A172 (cell line): ENCODE measurements around the gene ACTMAP. TPM values are rescaled to one million over a fixed set of nuclear protein-coding genes. Genes with fewer than 3 reads are reported as not detected.
"Not testable (repeated sequence)": the region's sequence is repeated elsewhere in the genome, so short reads cannot be mapped to it uniquely, and the experiment has no call there.

Source experiments
- DNase-seq: peaks from one replicate; pipeline ENCODE4 v3.0.0-alpha.2; 2015; ENCODE audit warnings: low spot score
- total RNA-seq: library from RNA; depleted of rRNA; stranded (reverse); fragments of >200 nt; shearing (Covaris generic); gene quantifications from 2 replicates; pipeline ENCODE4 v1.2.3, GENCODE V29; 2014; rRNA removed

The ACTMAP gene, protein sequence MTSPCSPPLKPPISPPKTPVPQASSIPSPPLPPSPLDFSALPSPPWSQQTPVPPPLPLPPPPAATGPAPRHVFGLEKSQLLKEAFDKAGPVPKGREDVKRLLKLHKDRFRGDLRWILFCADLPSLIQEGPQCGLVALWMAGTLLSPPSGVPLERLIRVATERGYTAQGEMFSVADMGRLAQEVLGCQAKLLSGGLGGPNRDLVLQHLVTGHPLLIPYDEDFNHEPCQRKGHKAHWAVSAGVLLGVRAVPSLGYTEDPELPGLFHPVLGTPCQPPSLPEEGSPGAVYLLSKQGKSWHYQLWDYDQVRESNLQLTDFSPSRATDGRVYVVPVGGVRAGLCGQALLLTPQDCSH
- 0.62 and 1.7 TPM in 2 replicates for total RNA-seq

DNA sequence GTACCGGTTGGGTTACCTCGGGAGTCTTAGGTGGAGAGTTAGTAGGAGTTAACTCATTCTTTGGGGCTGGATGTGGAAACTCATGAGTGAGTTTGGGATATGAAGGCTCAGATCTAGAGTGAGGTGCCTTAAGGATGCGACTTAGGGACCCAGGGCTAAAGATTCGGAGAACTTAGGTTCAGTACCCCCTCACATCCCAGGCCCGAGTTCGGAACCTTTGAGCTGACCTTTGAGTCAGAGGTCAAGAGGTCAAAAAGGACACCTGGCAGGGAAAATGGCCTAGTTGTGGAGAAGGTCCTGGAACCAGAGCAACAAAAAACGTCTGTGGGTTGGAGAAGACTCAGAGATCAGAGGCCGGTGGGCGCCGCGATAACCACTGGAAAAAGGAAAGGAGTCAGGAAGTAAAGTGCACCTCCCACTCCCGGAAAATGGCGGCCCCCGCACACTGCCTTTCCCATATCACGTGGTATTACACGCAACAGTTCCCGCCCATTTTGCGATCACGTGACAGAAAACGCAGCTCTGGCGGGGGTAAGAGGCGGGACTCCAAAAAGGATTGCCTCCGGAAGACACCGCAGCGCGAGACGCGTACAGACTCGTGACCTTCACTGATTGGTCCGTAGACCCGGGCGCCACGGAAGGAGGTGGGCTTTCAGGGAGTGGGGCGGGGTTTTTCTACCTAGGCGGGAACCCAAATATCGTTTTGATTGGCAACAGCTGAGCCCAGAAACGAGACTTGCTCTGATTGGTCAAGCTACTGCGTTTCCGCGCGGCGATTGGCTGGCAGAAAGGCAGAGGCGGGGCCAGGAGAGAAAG, at the start of gene ACTMAP:
ACTMAP (minus strand) TSS at position 420 of the 816 bp plus-strand sequence. CDS start 674 bp downstream, outside the sequence.
- DNase-seq: peak; percentile 100

DNA sequence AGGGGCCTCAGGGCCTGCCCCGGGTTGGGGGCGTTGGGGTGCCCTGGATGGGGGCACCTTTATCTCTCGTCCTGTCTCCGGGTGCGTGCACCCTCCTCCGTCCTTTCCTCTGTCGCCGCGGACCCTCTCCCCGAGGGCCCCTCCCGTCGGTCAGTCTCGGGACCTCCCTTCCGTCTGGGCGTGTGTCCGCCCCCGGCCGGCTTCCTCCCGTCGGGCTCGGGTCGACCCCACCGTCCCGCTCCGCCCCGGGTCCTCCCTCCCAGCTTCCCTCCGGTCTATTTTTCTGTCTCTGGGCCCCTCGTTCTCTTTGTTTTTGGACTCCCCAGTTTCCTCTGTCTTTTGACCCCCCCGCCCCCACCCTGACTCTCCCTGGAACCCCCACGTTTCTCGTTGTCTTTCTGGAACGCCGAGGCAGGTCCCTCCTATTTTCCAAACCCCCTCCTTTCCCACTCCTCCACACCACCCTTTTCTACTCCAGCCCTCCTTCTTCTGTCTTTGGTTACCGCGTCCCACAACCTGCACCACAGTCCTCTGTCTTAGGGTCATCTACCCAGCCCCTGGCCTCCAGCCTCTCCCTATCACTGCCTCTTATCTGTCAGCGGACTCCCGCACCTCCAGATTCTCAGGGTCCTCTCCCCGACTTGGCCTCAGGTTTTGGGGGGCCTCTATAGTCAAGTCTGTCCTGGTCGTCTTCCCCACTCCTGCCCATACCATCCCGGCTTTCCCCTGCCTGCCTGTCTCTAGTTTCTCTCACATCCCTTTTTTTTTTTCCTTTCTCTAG, 49.5 kb upstream of the ACTMAP start:
- no peak for DNase-seq

DNA sequence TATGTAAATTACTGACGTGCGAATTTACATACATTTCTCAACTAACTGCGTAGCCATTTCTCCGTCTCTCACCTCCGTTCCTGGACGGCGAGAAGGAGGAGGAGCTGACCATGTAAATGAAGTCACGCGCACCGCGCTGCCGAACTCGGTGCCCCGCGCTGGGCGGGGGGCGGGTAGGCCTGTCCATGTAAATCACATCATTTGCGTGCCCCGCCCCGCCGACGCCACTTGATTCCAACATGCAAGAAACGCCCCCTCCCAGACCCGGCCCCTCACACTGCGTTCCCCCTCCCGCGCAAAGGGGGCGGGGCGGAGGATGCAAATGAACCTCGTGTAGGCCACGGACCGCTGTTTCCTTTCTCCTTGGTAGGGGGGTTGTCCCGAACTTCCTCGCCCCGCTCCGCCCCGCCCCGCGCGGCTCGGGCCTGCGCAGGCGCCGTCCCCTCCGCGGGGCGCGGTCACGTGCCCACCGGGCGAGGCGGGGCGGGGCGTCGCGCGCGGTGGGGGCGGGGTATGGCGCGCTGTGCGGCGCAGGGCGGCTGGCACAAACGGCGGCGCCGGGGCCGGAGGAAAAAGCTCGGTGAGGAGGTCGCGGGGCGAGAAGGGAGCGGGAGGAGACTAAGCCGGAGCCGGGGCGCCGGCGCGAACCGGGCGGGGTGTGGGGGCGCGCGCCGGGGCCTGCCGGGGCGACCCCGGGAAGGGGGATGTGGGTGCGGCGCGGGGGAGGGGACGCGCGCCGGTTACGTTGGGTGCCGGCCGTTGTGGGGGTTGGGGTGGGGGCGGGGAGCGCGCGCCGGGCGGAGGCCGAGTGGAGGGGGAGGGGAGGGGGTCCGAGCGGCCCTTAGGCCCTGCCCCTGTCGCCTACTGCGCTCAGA, 48.6 kb upstream of the ACTMAP start, which contains the start of gene EGLN2:
EGLN2 (plus strand) TSS at position 509 of the 875 bp plus-strand sequence. CDS start 1,382 bp downstream, outside the sequence.
- peak; percentile 98 for DNase-seq

DNA sequence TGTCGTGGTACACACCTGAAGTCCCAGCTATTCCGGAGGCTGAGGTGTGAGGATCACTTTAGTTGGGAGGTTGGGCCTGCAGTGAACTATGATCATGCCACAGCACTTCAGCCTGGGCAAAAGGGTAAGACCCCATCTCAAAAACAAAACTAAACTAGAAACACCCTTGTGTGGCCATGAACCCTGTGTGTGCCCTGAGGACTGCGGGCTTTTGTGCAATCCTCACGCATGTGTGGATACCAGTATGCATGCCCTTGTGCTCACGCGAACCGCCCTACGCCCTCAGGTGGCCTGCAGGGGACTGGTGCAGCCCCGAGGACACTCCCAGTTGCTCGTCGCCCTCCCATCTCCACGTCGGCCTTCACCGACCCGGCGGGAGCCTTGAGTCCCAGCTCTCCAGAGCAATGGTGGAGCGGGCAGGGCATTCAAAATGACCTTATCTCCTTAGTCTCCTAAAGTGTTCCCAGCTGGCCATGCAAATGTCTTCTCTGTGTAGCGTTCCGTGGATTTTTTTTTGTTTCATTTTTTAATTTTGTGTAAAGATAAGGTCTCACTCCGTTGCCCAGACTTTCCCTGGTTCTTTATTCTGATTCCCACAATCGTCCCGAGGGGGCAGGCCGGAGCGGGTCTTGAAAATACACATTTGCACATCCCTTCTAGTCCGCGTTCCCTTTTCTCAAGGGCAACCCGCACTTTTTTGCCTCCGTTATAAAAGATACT, 47.8 kb upstream of the ACTMAP start:
- peak; percentile 66 for DNase-seq

DNA sequence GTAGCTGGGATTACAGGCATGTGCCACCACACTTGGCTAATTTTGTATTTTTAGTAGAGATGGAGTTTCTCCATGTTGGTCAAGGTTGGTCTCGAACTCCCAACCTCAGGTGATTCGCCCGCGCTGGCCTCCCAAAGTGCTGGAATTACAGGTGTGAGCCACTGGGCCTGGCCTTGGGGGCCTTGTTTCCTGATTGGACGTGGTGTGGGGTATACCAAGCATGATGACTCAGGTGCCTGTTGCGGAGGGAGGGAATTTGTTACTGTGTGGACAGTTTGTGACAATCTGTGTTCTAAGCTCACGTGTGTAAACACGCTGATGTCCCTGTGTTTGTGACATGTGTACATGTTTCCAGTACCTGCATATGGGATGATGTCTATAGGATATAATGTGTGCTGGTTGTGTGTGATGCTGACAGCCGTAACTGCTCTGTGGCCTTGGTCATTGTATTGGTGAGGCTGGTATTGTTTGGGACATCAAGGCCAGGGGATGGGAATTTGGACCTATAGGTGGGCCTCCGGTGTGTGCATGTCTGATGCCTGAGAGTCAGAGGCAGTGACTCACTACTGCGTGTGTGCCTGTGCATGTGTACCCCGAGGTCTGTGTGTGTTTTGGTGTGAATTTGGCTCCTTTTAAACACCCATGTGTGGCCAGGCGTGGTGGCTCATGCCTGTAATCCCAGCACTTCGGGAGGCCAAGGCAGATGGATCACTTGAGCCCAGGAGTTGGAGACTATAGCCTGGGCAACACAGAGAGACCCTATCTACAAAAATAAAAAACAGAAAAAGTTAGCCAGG, 47.1 kb upstream of the ACTMAP start:
- DNase-seq: no peak

DNA sequence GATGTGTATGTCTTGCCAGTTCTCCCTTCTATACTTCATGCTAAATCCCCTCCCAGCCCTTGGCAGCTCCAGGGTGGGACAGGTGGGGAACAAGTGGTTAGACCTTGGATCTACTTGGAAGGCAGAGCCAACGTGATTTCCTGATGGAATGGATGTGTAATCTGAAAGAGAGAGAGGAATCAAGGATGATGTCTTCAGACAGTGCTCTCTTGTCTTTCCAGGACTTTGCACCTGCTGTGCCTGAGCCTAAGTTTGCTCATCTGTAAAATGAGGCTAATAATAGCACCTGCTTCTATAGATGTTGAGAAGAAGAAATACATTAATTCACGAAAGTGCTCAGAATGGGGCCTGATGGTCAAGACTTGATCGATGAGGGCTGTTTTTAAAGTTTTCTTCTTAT, 41.7 kb upstream of the ACTMAP start:
- DNase-seq: no peak

DNA sequence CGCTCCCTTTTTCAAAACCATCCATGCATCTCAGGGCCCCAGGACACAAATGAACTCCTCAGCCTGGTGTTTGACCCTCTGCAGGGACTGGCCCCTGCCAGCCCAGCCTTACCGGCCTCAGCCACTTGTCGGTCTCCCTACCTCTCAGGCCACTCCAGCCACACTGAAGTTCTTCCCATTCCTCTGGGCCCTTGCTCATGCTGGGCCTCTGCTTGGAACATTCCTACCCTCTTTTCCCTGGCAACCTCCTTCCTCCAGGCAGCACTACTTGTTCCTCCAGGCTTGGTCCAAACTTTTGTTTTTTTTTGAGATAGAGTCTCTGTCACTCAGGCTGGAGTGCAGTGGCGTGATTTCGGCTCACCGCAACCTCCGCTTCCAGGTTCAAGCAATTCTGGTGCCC, 41.1 kb upstream of the ACTMAP start:
- no peak for DNase-seq

DNA sequence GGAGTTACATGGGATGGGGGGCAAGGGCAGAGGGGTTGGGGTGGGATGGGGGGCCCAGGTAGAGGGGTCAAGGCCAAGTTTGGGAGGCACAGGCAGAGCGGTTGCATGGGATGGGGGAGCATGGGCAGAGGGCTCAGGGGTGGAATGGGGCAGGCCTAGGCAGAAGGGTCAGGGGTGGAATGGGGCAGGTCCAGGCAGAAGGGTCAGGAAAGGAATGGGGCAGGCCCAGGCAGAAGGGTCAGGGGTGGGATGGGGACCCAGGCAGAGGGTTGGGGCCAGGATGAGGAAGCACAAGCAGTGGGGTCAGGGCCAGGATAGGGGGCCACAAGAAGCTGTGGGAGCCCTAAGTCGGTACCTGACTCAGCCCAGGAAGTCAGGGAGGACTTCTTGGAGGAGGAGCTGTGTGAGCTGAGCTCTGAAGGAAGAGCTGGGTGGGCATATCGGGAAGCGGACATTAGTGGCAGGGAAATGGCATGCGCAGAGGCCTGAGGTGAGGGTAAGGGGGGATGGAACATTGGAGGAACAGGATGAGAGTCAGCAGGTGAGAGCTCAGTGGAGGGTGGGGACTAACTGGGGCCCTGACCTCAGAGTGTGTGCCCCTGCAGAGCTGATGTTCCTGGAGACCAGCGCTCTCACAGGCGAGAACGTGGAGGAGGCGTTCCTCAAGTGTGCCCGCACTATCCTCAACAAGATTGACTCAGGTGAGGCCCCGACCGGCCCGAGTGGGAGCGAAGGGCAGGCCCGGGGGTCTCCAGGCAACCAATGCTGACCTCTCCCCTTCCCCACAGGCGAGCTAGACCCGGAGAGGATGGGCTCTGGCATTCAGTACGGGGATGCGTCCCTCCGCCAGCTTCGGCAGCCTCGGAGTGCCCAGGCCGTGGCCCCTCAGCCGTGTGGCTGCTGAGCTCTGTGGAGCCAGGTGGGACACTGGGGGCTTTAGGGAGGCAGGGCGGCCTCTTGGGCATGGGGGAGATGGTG, 36.1 kb upstream of the ACTMAP start:
- no peak for DNase-seq

DNA sequence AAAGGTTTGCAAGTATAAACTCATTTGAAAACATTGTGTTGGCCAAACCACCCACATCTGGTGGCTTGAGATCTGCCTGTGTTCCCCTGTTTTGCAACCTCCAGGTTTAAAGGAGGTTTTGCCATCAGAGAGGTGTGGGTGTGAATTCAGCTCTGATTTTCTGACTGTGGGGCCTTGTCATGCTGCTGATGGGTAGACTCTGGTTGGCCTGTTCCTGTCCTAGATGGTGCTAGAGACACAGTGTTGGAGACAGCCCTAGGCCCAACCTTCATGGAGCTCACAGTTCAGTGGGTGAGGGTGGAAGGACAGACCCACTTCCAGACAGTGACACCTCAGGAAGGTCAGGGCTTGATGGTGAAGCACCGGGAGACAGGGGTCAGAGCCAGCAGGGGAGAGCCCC, 35.2 kb upstream of the ACTMAP start:
- DNase-seq: no peak

DNA sequence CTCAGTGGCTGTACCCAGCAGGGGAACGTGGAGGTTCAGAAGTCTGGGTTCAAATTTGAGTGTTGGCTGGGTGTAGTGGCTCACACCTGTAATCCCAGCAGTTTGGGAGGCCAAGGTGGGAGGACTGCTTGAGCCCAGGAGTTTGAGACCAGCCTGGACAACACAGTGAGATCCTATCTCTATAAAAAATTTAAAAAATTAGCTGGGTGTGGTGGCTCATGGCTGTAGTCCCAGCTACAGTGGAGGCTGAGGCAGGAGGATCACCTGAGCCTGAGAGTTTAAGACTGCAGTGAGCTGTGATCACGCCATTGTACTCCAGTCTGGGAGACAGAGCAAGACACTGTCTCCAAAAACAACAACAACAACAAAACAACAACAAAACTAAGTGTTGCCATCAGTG, 33.9 kb upstream of the ACTMAP start:
- DNase-seq: not testable (repeated sequence)

DNA sequence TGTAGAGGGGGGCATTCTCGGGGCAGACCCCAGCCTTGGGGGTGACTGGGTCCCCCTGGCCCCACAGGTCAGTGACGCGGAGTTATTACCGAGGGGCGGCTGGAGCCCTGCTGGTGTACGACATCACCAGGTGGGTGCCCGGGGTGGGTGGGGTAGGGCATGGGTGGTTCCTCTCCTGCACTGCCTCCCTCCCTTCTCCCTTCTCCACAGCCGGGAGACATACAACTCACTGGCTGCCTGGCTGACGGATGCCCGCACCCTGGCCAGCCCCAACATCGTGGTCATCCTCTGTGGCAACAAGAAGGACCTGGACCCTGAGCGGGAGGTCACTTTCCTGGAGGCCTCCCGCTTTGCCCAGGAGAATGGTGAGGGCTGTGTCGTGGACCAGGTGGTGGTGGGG, 33.4 kb upstream of the ACTMAP start:
- no peak for DNase-seq

DNA sequence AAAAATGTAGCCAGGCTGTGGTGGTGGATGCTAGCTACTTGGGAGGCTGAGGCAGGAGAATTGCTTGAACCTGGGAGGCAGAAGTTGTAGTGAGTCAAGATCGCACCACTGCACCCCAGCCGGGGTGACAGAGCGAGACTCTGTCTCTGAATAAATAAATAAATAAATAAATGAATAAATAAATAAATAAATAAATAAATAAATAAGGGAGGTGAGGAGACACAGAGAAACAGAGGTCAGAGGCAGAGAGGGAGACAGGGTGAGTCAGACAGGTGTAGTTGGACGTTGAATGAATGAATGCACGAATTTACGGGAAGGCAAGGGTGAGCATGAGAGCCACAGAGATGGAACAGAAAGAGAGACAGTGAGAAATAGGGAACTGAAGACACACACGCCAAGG, 30.9 kb upstream of the ACTMAP start:
- DNase-seq: no peak

DNA sequence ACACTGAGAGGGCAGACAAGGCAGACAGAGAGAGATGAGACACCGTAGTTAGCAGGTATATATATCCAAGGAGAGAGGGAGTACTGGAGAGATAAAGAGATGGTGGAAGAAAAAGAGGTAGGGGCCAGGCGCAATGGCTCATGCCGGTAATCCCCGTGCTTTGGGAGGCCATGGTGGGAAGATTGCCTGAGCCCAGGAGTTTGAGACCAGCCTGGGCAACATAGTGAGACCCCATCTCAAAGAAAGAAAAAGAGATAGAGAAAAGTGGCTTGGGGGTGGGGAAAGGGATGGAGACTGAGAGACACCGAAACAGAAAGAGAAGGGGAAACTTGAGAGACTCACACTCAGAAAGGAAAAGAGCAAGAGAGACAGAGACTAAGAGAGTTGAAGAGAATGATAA, 30.3 kb upstream of the ACTMAP start:
- DNase-seq: no peak

DNA sequence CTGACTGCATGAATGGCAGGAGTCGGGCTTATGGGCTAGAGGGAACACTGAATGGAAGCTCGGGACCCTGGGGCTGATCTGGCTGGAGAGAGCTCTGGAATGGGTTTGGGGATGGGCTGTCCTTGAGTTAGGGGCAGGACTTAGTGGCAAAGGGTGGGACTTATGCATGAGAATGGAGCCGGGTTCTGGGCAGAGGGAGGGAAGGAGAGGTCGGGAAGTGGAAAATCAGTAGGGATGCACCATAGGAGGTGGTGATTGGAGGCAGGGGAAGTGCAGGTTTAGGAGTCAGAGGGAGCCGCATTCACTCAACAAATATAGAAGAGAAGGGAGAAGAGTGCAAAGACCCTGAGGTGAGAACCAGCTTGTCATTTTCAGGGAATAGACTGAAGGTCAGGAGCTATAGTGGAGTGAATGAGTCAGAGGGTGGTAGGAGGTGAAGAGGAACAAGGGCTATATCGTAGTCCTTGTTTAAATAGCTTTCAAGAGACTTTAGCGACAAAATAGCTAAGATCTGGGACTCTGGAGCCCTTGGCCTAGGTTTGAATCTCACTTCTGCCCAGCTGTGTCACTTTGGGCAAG, 28.5 kb upstream of the ACTMAP start:
- DNase-seq: no peak

DNA sequence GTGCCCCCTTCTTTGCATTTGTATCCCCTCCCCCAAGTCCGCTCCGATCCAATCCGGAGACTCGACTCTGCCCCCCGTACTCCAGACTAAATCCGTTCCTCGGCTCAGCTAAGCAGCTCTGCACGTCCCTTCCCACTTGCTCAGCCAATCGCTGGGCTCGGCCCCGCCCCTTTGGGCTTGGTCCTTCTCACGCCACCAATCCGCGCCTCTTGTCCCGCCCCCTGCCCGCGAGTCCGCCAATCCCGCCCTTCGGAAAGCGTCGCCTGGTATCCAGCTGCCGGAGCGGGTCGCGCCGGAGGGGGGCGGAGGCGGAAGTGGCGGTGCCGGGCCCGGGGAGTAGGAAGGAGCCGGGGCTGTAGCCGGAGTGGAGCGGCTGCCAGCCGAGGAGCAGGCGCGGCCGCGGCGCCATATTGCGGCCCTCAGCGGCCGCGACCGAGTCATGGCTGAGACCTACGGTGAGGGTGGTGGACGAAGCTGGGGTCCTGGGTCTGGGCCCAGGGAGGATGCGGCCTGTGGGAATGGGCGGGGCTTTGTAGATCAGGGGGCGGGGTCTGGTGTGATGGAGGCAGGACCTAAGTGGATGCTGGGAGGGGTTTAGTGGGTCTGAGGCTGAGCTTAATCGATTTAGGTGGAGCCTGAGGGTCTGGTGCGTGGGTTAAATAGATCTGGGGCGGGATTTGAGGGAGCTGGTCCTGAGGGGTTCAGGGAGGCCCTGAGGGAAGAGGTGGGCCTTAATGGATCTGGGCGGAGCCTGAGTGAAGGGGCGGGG, 27.8 kb upstream of the ACTMAP start, which contains the start of gene RAB4B:
RAB4B (plus strand) TSS at position 311 of the 769 bp plus-strand sequence; CDS start at position 440, 129 bp downstream.
- DNase-seq: peak; percentile 99

DNA sequence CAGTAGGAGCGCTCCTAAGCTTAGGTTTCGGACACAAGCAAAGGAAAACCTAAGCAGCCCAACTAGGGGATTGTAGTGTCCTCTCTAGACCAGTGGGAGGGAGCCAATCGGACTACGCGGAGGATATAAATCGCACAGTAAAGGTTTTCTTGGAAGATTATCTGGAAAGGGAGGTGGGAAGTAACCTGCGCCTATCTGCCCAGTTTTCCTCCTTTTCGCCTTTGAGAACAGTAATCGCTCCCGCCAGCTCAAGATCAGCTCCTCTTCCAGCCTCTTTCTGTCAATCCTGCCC, 27.3 kb upstream of the ACTMAP start:
- DNase-seq: no peak

DNA sequence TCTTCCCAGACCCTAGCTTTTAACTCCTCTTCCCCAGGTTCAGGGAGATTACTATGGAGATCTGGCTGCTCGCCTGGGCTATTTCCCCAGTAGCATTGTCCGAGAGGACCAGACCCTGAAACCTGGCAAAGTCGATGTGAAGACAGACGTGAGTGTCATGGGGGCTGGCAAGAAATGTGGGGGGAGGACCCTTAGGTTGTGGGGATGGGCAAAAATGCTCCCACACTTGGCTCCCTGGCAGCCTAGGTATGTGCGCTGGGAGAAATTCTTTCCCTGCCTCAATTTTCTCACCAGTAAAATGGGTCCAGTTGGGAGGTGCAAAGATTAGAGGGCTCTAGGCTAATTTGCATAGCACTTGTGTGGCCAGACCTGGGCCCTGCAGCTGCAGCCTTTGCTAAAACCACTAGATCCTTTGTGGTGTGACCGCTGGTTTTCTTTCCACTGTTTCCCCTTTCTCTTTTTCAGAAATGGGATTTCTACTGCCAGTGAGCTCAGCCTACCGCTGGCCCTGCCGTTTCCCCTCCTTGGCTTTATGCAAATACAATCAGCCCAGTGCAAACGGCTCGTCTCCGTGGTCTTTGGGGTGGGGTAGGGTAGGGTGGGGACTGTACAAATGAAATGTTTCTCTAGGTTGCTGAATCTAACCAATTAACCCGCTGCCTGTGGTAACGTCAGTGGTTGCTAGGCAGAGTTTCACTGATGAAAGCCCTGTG, 26.8 kb upstream of the ACTMAP start:
- peak; percentile 97 for DNase-seq
